ENCODE measurements around the gene KAT2B.
"Not testable (repeated sequence)": the region's sequence is repeated elsewhere in the genome, so short reads cannot be mapped to it uniquely, and the experiment has no call there.

Gene KAT2B

DNA sequence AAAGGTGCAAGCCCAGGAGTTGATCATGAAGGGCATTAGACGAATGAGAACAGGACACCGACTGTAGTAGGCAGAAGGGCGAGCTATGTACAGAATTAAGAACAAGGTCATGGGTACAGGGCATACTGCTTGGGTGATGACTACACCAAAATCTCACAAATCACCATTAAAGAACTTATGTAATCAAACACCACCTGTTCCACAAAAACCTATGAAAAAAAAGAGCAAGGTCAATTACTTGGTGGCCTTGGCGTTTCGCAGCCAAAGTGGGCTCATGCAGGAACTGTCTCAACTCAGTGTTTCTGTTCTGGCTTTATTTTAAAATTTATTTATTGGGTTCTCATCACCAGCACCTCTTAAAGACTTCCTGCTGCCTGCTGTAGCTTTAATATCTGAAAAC, 2.1 kb downstream of the KAT2B start:
- no peak for DNase-seq

- no peak for DNase-seq
Measured at GRCh38 chr3:20043396-20043795, 3.1 kb downstream of the KAT2B start.

- DNase-seq: no peak
Measured at GRCh38 chr3:20043825-20044224, 3.6 kb downstream of the KAT2B start.

GRCh38 chr3:20045141-20045540, 4.9 kb downstream of the KAT2B start:
- not testable (repeated sequence) for DNase-seq

DNA sequence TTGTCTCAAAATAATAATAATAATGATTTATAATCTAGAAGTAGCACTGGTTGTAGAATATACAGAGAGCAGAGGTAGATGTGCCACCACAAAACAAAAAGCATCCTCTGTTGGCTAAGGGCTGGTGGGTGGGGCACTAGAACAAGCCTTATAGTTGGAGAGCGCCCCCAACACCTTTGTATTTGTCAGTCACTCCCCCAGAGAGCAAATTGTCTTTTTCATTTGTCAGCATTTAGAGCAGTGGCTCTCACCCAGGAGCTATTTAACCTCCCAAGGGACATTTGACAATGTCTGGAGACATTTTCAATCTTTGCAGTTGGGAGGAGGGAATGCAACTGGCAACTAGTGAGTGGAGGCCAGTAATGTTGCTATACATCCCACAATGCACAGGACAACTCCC, 6.3 kb downstream of the KAT2B start:
- DNase-seq: no peak

- DNase-seq: no peak
Measured at GRCh38 chr3:20047341-20047779, 7.1 kb downstream of the KAT2B start.

GRCh38 chr3:20047976-20048883, 8.0 kb downstream of the KAT2B start:
- DNase-seq: no peak

- no peak for DNase-seq
Measured at GRCh38 chr3:20051123-20051806, 11.0 kb downstream of the KAT2B start.

DNA sequence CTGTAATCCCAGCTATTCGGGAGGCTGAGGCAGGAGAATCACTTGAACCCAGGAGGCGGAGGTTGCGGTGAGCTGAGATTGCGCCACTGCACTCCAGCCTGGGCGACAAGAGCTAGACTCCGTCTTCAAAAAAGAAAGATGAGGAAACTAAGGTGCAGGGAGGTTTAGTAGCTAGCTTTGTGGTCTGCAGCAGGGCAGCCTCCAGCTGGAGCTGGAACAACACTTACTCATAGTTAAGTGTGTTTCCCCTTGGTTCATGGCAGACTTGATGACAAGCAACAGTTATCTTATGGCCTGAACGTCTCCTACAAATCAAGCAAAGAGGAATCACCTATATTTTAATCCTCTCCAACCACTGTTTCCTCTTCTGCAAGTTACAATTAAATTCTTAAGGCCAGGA, 12.6 kb downstream of the KAT2B start:
- DNase-seq: no peak

DNA sequence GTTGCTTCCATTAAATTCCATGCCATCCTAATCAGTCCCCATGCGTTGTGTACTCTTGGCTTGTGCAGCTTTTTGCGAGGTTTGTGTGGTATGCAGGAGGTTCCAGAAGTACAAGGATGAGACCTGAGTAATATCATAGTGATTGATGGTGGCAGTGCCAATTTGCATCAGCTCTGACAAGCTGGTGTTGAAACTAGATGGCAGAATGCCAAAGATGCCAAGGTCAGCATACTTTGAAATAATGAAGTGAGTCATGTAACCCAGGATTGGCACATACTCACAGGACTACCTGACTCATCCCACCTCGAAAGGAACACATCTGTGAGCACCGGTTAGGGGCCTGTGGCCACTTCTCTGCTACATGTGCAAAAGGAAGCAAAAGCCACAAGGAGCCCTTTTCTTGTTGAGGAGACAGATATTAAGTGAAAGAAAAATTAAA, 14.3 kb downstream of the KAT2B start:
- no peak for DNase-seq

GRCh38 chr3:20055020-20055775, 15.0 kb downstream of the KAT2B start:
- DNase-seq: no peak

DNA sequence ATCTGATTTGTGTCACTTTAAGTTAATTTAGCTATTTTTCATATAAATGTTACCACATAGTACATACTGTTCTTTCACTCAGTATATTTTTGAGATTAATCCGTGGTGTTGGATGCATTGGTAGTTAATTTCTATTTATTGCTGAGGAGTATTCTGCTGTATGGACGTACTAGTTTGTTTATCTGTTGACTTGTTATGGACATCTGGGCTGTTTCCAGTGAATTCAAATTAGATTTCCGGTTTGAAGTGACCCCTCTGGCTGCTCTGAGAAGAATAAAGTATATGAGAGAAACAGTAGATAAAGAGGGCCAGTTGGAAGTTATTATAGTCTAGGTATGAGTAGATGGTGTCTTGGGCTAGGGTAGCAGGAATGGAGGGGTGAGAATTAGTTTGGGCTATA, 15.6 kb downstream of the KAT2B start:
- DNase-seq: no peak

DNA sequence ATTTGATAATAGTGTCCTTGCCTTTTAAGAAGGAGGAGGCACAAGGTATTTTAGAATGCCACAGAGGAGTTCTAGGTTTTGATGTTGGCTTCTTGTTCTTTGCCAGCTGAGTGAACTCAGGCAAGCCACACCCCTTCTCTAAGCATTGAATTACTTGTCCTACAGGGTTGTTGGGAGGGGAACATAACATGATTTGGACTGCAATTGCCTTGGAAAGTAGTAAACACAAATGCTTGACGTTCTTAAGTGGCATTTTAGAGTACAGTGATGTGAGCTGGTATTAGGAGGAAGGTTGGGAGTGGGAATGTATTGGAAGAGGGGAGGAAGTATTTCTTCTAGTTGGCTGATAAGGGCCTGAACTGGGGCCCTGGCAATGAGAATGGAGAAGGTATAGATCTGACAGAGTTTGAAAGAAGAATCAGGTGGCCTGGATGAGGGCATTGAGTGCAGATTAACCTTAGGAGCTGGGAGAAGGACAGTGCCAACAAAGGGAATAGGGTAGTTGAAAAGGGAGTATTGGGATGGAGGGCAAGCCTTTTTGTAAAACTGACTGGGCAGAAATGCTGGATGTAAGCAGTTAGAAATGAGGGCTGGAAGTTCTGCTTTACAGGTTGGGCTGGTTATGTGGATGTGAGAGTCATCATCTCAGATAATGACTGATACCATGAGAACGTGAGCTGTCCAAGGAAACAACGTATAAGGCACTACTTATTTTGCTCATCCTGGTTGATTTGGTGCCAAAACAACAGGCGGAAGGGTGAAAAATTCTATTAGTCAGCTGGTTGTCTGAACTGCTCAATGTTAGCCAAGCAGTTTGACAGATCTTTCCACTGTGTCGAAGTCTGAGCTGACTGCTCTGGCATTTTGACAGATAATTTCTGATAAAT, 16.7 kb downstream of the KAT2B start:
- DNase-seq: no peak

GRCh38 chr3:20057612-20058180, 17.4 kb downstream of the KAT2B start:
- no peak for DNase-seq

DNA sequence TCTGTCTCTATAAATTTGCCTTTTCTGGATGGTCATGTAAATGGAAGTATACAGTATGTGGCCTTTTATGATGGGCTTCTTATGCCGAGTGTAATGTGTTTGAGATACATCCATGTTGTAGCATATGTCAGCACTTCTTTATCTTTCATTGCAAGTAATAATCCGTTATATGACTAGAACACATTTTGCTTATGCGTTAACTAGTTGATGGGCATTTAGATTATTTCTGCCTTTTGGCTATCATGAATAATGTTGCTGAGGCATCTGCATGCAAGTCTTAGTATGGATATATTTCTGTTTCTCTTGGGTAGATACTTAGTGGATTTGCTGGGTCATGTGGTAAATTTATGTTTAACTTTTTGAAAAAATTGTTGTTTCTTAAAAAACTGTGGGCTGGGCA, 19.7 kb downstream of the KAT2B start:
- no peak for DNase-seq

GRCh38 chr3:20060974-20061685, 20.9 kb downstream of the KAT2B start:
- no peak for DNase-seq

- DNase-seq: no peak
Measured at GRCh38 chr3:20062996-20063395, 22.8 kb downstream of the KAT2B start.

DNA sequence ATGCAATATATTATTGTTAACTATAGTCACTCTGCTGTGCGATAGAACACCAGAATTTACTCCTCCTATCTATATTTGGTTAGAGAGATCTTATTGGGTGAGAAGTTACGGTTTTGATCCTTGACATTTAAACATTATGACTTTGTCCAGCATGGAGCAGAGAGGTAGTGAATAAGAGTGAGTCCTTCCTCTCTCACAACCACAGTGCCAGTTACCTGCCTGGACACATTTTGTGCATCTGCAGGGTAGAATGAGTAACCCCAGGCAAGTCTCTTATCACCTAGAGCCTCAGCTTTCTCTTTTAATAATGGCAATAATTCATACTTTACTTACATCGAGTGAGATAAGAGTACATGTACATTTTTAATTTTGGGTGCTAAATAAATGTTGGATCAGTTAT, 24.1 kb downstream of the KAT2B start:
- no peak for DNase-seq

GRCh38 chr3:20064796-20065564, 24.7 kb downstream of the KAT2B start:
- DNase-seq: no peak

DNA sequence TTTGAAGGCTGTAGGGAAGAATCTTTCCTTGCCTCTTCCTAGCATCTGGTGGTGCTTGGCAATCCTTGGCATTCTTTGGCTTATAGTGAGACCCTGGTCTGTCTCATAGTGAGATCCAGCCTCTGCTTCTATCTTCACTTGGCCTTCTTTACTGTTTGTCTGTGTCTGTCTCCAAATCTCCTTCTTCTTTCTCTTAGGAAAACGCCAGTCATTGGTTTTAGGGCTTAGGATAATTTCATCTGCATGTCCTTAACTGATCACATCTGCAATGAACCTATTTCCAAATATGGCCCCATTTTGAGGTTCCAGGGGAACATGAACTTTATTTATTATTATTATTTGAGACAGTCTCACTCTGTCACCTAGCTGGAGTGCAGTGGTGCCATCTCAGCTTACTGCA, 25.8 kb downstream of the KAT2B start:
- no peak for DNase-seq
